Ascending aorta (tissue), 2 donors: ENCODE measurements around the gene S100B. TPM values are rescaled to one million over a fixed set of nuclear protein-coding genes. Genes with fewer than 3 reads are reported as not detected.
"Not testable (repeated sequence)": the region's sequence is repeated elsewhere in the genome, so short reads cannot be mapped to it uniquely, and the experiment has no call there.

Experiments used
- DNase-seq, 2 donors: peaks; one replicate each; pipeline ENCODE4 v3.0.0-alpha.2; 2019; ENCODE audit warnings: low spot score in 2 of 2
- H3K27ac ChIP-seq, 2 donors: fragments of 200-600 bp; sonication (generic); one replicate each; pipeline ENCODE4 v1.5.1; 2016 to 2017; ENCODE audit warnings: mild to moderate bottlenecking in 1 of 2
- H3K27me3 ChIP-seq: fragments of 200-600 bp; sonication (generic); one replicate; pipeline ENCODE4 v1.5.1; 2017
- H3K36me3 ChIP-seq, 2 donors: fragments of 200-600 bp; sonication (generic); one replicate each; pipeline ENCODE4 v1.5.1; 2016
- H3K4me1 ChIP-seq, 2 donors: fragments of 200-600 bp; sonication (generic); one replicate each; pipeline ENCODE4 v1.5.1; 2016 to 2017; ENCODE audit warnings: mild to moderate bottlenecking in 1 of 2
- H3K4me3 ChIP-seq, 2 donors: fragments of 200-600 bp; sonication (generic); one replicate each; pipeline ENCODE4 v1.5.1; 2016 to 2017; ENCODE audit warnings: mild to moderate bottlenecking in 1 of 2
- H3K9me3 ChIP-seq, 2 donors: fragments of 200-600 bp; sonication (generic); one replicate each; pipeline ENCODE4 v1.5.1; 2016
- intact Hi-C: fragments of 100-400 bp; cut with DNase I; formaldehyde crosslinking; loops from one replicate; pipeline ENCODE4 v1.15.1; 2023
- total RNA-seq: library from RNA; depleted of rRNA; stranded (reverse); fragments of >200 nt; gene quantifications from one replicate; pipeline ENCODE4 v1.1.0, GENCODE V29; 2016
- TF ChIP-seq, protein P1 (sequence below), 3 experiments: fragments of 200-600 bp in 2 of 3; fragments of 450-650 bp in 1 of 3; sonication (generic) in 2 of 3; IDR thresholded peaks; one replicate each; pipeline ENCODE4 v1.5.1; 2016 to 2019; ENCODE audit warnings: antibody characterized with exemption in 3 of 3, mild to moderate bottlenecking in 1 of 3, moderate library complexity in 1 of 3

The S100B gene
- total RNA-seq, 1 donor from 2014 or later = 0.53 TPM

DNA sequence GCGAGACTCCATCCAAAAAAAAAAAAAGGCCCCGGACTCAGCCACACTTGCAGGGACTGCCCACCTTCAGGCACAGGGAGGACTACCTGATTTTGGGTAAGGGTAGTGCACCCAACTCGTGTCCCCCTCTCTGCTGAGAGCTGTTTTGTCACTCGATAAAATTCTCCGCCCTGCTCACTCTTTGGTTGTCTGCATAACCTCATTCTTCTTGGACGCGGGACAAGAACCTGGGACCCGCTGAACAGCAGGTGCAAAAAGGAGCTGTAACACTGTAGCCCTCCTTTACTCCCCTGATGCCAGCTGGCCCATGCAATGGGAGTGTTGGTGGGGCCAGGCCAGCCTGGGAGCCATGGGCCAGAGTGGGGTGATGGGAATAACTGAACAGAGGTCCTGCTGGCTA is 10.6 kb downstream of the S100B start:
- no peaks in the 10 kb centered on the region for H3K27me3 ChIP-seq
- peaks cover 0 to 13% of the 10 kb centered on the region in 2 donors for H3K9me3 ChIP-seq
- no peaks in the 10 kb centered on the region for H3K36me3 ChIP-seq
- H3K4me1 ChIP-seq = peaks cover 2 to 5% of the 10 kb centered on the region in 2 donors
- no peak overlapping the region for H3K4me3 ChIP-seq
- TF ChIP-seq, protein P1, sequence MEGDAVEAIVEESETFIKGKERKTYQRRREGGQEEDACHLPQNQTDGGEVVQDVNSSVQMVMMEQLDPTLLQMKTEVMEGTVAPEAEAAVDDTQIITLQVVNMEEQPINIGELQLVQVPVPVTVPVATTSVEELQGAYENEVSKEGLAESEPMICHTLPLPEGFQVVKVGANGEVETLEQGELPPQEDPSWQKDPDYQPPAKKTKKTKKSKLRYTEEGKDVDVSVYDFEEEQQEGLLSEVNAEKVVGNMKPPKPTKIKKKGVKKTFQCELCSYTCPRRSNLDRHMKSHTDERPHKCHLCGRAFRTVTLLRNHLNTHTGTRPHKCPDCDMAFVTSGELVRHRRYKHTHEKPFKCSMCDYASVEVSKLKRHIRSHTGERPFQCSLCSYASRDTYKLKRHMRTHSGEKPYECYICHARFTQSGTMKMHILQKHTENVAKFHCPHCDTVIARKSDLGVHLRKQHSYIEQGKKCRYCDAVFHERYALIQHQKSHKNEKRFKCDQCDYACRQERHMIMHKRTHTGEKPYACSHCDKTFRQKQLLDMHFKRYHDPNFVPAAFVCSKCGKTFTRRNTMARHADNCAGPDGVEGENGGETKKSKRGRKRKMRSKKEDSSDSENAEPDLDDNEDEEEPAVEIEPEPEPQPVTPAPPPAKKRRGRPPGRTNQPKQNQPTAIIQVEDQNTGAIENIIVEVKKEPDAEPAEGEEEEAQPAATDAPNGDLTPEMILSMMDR (IDR thresholded peaks at IDR 0.05) = no peak
- DNase-seq = no peak
- no peak overlapping the region for H3K27ac ChIP-seq
- intact Hi-C loops = no loop called here

DNA sequence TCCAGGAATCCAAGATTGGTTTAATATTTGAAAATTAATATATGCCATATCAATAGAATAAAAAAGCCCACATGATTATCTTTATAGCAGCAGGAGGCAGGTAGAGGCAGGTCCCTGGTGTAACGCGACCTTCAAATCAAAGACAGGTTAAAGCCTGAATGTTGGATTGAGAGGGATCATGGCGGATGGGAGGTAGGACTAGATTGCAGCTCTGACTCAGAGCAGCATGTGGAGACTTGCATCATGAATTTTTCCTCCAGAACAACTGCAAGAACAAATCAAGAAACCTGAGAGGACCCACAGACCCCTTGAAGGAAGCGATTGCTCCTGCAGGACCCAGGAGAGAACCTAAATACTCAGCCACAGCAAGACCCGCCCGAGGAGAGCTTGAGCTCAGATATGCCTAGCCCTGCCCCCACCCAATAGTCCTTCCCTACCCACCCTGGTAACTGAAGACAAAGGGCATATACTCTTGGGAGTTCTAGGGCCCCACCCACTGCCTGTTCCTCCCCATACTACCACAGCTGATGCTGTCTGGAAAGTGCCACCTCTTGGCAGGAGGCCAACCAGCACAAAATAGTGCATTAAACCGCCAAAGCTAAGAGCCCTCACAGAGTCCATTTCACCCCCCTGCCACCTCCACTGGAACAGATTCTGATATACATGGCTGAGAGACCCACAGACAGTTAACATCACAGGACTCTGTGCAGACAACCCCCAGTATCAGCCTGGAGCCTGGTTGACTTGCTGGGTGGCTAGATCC is 19.5 kb downstream of the S100B start:
- H3K4me1 ChIP-seq = no peaks in the 10 kb centered on the region
- no peaks in the 10 kb centered on the region for H3K27me3 ChIP-seq
- H3K4me3 ChIP-seq = no peak overlapping the region
- no peak for DNase-seq
- peaks cover 4 to 67% of the 10 kb centered on the region in 2 donors for H3K9me3 ChIP-seq
- TF ChIP-seq, protein P1 (IDR thresholded peaks at IDR 0.05) = no peak
- intact Hi-C loops = no loop called here
- peaks cover 0 to 23% of the 10 kb centered on the region in 2 donors for H3K36me3 ChIP-seq
- no peak overlapping the region for H3K27ac ChIP-seq

DNA sequence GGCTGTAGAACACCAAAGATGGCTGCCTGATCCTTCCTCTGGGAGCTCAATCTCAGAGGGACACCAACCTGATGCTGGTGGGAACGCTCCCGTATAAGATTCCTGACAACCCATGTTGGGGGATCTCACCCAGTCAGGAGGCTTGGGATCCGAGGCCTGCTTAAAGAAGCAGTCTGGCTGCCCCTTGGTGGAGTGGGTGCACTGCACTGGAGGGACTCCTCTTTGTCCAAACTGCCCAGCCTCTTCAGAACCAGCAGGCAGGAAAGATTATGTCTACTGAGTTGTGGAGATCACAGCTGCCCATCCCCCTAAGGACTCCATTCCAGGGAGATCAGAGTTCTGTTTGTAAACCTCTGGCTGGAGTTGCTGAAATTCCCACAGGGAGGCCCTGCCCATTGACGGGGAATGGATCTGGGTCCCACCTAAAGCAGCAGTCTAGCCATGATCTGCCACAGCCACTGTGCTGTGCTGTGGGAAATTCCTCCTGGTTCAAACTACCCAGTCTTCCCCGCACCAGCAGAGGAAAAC is 23.0 kb downstream of the S100B start:
- intact Hi-C loops = no loop called here
- H3K9me3 ChIP-seq = peaks cover 10 to 69% of the 10 kb centered on the region in 2 donors
- no peak overlapping the region for H3K4me3 ChIP-seq
- DNase-seq = no peak
- H3K36me3 ChIP-seq = peaks cover 0 to 23% of the 10 kb centered on the region in 2 donors
- H3K4me1 ChIP-seq = no peaks in the 10 kb centered on the region
- H3K27me3 ChIP-seq = no peaks in the 10 kb centered on the region
- no peak overlapping the region for H3K27ac ChIP-seq
- TF ChIP-seq, protein P1 (IDR thresholded peaks at IDR 0.05) = no peak

DNA sequence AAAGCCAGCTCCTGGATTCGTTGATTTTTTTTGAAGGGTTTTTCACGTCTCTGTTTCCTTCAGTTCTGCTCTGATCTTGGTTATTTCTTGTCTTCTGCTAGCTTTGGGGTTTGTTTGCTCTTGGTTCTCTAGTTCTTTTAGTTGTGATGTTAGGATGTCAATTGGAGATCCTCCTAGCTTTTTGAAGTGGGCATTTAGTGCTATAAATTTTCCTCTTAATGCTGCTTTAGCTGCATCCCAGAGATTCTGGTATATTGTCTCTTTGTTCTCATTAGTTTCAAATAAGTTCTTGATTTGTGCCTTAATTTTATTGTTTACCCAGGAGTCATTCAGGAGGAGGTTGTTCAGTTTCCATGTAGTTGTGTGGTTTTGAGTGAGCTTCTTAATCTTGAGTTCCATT is 25.5 kb downstream of the S100B start:
- H3K4me1 ChIP-seq, intact Hi-C loops, DNase-seq, H3K4me3 ChIP-seq, H3K27me3 ChIP-seq, H3K27ac ChIP-seq: not testable (repeated sequence)
- Histone ChIP-seq H3K36me3 (peaks cover 0 to 23% of the 10 kb centered on the region in 2 donors), H3K9me3 (peaks cover 6 to 55% of the 10 kb centered on the region in 2 donors)

DNA sequence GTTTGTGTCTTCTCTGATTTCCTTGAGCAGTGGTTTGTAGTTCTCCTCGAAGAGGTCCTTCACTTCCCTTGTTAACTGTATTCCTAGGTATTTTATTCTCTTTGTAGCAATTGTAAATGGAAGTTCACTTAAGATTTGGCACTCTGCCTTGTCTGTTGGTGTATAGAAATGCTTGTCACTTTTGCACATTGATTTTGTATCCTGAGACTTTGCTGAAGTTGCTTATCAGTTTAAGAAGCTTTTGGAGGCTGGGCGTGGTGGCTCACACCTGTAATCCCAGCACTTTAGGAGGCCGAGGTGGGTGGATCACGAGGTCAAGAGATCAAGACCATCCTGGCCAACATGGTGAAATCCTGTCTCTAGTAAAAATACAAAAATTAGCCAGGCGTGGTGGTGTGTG is 27.1 kb downstream of the S100B start:
- H3K27me3 ChIP-seq, intact Hi-C loops, H3K4me1 ChIP-seq, H3K27ac ChIP-seq, DNase-seq, H3K4me3 ChIP-seq: not testable (repeated sequence)
- Histone ChIP-seq H3K9me3 (peaks cover 6 to 44% of the 10 kb centered on the region in 2 donors), H3K36me3 (peaks cover 0 to 24% of the 10 kb centered on the region in 2 donors)

DNA sequence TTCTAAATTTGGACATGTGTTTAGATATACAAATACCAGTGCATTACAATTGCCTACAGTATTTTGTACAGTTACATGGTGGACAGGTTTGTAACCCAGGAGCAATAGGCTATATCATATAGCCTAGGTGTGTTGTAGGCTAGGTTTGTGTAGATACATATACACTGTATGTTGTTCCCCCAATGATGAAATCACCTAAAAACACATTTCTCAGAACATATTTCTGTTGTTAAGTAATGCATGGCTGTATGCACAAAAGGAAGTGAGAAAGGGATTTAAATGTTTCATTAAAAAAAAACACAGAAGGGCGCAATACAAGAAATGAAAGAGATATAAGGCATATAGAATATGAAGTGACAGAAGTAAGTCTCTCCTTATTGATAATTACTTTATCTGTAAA is 32.0 kb downstream of the S100B start:
- Histone ChIP-seq H3K27me3 (no peaks in the 10 kb centered on the region), H3K4me1 (no peaks in the 10 kb centered on the region), H3K27ac (no peak overlapping the region), H3K9me3 (no peaks in the 10 kb centered on the region), H3K36me3 (peaks cover 10 to 46% of the 10 kb centered on the region in 2 donors), H3K4me3 (no peak overlapping the region)
- no peak for DNase-seq
- TF ChIP-seq, protein P1 (IDR thresholded peaks at IDR 0.05) = no peak
- intact Hi-C loops = no loop called here
